OCI-LY3 (cell line): ENCODE measurements around the gene BAG1.
A peak's percentile ranks its signal among the peaks of the same experiment; 100 is the strongest.

ENCODE experiments used
- H2AFZ ChIP-seq: fragments of 200-600, 300-600 bp; shearing (Covaris generic); 2 replicates; pipeline ENCODE4 v1.6.0; 2014; ENCODE audit warnings: antibody characterized with exemption, low read depth, low read length
- H3K27ac ChIP-seq: fragments of 200-600, 300-600 bp; sonication (generic); 2 replicates; pipeline ENCODE4 v1.5.1; 2014; ENCODE audit warnings: mild to moderate bottlenecking, low read length, moderate library complexity, mixed read lengths
- H3K27me3 ChIP-seq: fragments of 200-600, 300-600 bp; sonication (generic); 2 replicates; pipeline ENCODE4 v1.6.1; 2014; ENCODE audit warnings: low read depth, low read length, mixed read lengths
- H3K36me3 ChIP-seq: fragments of 200-600, 300-600 bp; sonication (generic); replicated peaks from 2 replicates; pipeline ENCODE3; 2014; ENCODE audit warnings: low read depth, low read length, mixed read lengths
- H3K4me1 ChIP-seq: fragments of 300-600, 200-600 bp; sonication (generic); 2 replicates; pipeline ENCODE4 v1.6.1; 2014; ENCODE audit warnings: low read length, mixed read lengths
- H3K4me2 ChIP-seq: fragments of 200-600, 300-600 bp; sonication (generic); 2 replicates; pipeline ENCODE4 v1.6.1; 2014; ENCODE audit warnings: low read length, mixed read lengths
- H3K4me3 ChIP-seq: fragments of 300-600, 200-600 bp; sonication (generic); 2 replicates; pipeline ENCODE4 v1.5.1; 2014; ENCODE audit warnings: antibody characterized with exemption, mild to moderate bottlenecking, low read length, moderate library complexity
- H3K79me2 ChIP-seq: fragments of 300-600, 200-600 bp; shearing (Covaris generic); 2 replicates; pipeline ENCODE4 v1.6.1; 2014; ENCODE audit warnings: mild to moderate bottlenecking, low read length, mixed read lengths
- H3K9ac ChIP-seq: fragments of 300-600, 200-600 bp; shearing (Covaris generic); 2 replicates; pipeline ENCODE4 v1.6.0; 2014; ENCODE audit warnings: mild to moderate bottlenecking, low read length, moderate library complexity
- H3K9me3 ChIP-seq: fragments of 200-600, 300-600 bp; shearing (Covaris generic); 2 replicates; pipeline ENCODE4 v1.6.1; 2014; ENCODE audit warnings: low read length, mixed read lengths; ENCODE audit not compliant: insufficient read depth
- H4K20me1 ChIP-seq: fragments of 200-600, 300-600 bp; sonication (generic); 2 replicates; pipeline ENCODE4 v1.6.1; 2016; ENCODE audit warnings: low read length, mixed read lengths; ENCODE audit not compliant: insufficient read depth
- EZH2phosphoT487 ChIP-seq: fragments of 200-600 bp; shearing (Covaris generic); IDR thresholded peaks from 2 replicates; pipeline ENCODE4 v1.6.1; 2018; ENCODE audit warnings: antibody characterized with exemption, mixed run types, low read depth
- TF ChIP-seq, protein P1 (sequence below): fragments of 200-600, 300-600 bp; sonication (generic); IDR thresholded peaks from 2 replicates; pipeline ENCODE4 v1.5.1; 2014; ENCODE audit warnings: antibody characterized with exemption, low read length, low read depth

BAG1 gene

DNA sequence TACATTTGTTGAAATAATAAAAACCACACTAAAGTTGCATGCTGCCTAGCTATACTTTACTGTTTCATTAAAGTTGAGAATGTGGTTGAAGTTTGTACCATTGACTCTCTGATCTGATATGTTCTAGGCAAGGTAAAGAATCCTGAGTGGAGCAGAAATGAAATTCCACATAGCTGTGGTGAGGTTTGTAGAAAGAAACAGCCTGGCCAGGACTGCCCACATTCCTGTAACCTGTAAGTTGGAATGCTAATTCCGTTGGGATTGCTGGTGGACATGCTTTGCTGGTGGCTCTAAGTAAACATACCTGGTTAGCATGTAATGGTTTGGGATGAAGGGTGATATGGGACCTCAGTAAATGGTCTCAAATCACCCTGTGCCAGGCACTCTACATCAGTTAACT lies 42.6 kb upstream of the BAG1 start:
- no peak overlapping the region for H2AFZ ChIP-seq
- H3K79me2 ChIP-seq: peaks cover 40% of the 10 kb centered on the region
- H4K20me1 ChIP-seq: peaks cover 8% of the 10 kb centered on the region; the same call in 1 of the 2 replicates
- H3K4me1 ChIP-seq: peaks cover 33% of the 10 kb centered on the region
- H3K27me3 ChIP-seq: no peaks in the 10 kb centered on the region
- no peak overlapping the region for H3K27ac ChIP-seq
- H3K4me2 ChIP-seq: no peak overlapping the region
- no peak overlapping the region for H3K9ac ChIP-seq
- TF ChIP-seq, protein P1, sequence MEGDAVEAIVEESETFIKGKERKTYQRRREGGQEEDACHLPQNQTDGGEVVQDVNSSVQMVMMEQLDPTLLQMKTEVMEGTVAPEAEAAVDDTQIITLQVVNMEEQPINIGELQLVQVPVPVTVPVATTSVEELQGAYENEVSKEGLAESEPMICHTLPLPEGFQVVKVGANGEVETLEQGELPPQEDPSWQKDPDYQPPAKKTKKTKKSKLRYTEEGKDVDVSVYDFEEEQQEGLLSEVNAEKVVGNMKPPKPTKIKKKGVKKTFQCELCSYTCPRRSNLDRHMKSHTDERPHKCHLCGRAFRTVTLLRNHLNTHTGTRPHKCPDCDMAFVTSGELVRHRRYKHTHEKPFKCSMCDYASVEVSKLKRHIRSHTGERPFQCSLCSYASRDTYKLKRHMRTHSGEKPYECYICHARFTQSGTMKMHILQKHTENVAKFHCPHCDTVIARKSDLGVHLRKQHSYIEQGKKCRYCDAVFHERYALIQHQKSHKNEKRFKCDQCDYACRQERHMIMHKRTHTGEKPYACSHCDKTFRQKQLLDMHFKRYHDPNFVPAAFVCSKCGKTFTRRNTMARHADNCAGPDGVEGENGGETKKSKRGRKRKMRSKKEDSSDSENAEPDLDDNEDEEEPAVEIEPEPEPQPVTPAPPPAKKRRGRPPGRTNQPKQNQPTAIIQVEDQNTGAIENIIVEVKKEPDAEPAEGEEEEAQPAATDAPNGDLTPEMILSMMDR: no peak
- TF ChIP-seq EZH2phosphoT487: no peak
- peaks cover 70% of the 10 kb centered on the region for H3K36me3 ChIP-seq
- H3K4me3 ChIP-seq: no peak overlapping the region
- no peaks in the 10 kb centered on the region for H3K9me3 ChIP-seq

DNA sequence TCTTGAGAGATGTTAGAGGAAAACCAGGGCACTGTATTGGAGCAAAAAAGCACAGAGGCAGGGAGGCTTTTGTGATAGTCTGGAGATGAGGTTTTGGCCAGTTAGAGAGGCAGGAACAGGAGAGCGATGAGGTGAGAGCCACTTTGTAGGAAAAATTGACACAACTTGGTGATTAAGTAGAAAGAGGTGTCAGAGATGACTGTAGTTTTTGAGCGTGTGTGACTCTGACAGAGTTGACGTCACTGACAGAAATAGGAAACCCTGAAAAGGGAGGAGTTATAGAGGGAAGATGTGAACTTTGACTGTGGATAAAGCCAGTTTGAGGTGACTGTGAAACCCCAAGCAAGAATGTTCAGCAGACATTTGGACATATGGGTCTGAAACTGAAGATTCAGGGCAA lies 41.5 kb upstream of the BAG1 start:
- Histone ChIP-seq H3K79me2 (peaks cover 43% of the 10 kb centered on the region), H3K36me3 (peaks cover 66% of the 10 kb centered on the region), H3K9me3 (no peaks in the 10 kb centered on the region), H4K20me1 (peaks cover 8% of the 10 kb centered on the region; the same call in 1 of the 2 replicates), H3K4me3 (no peak overlapping the region), H3K27ac (peak overlapping the region; percentile 76; the same call in 1 of the 2 replicates), H3K27me3 (no peaks in the 10 kb centered on the region), H3K4me1 (peaks cover 33% of the 10 kb centered on the region), H3K9ac (no peak overlapping the region), H3K4me2 (no peak overlapping the region), H2AFZ (no peak overlapping the region)
- TF ChIP-seq, protein P1: no peak
- TF ChIP-seq EZH2phosphoT487: no peak

- no peaks in the 10 kb centered on the region for H3K9me3 ChIP-seq
- TF ChIP-seq, protein P1: no peak
- TF ChIP-seq EZH2phosphoT487: no peak
- H3K79me2 ChIP-seq: peaks cover 60% of the 10 kb centered on the region
- H3K4me1 ChIP-seq: peaks cover 33% of the 10 kb centered on the region
- peaks cover 63% of the 10 kb centered on the region for H3K36me3 ChIP-seq
- peak overlapping the region; percentile 31 for H3K4me3 ChIP-seq
- H3K9ac ChIP-seq: peak overlapping the region; percentile 26; the same call in 1 of the 2 replicates
- no peak overlapping the region for H2AFZ ChIP-seq
- peak overlapping the region; percentile 76 for H3K27ac ChIP-seq
- no peaks in the 10 kb centered on the region for H3K27me3 ChIP-seq
- H4K20me1 ChIP-seq: no peaks in the 10 kb centered on the region
- peak overlapping the region; percentile 65 for H3K4me2 ChIP-seq
These were observed 39.9 kb upstream of the BAG1 start for GRCh38 chr9:33304362-33304761.

- TF ChIP-seq, protein P1: no peak
- TF ChIP-seq EZH2phosphoT487: no peak
- H4K20me1 ChIP-seq: no peaks in the 10 kb centered on the region
These were observed 36.0 kb upstream of the BAG1 start for GRCh38 chr9:33300546-33300945.

More at GRCh38 chr9:33300546-33300945, 36.0 kb upstream of the BAG1 start:
- Histone ChIP-seq H3K27me3 (no peaks in the 10 kb centered on the region), H3K4me1 (peaks cover 66% of the 10 kb centered on the region), H3K9ac (no peak overlapping the region), H3K9me3 (no peaks in the 10 kb centered on the region), H3K4me3 (no peak overlapping the region), H2AFZ (no peak overlapping the region), H3K36me3 (peaks cover 71% of the 10 kb centered on the region), H3K27ac (no peak overlapping the region), H3K4me2 (no peak overlapping the region), H3K79me2 (peaks cover 71% of the 10 kb centered on the region)
